Head of caudate nucleus (tissue), 42 donors: ENCODE data around the gene VSTM2A.
"Not testable (repeated sequence)": the region's sequence is repeated elsewhere in the genome, so short reads cannot be mapped to it uniquely, and the experiment has no call there.

Experiments
- DNase-seq, 42 donors: peaks; one replicate each; pipeline versions ENCODE4 v3.0.0 to v3.0.0-alpha.2; 2020 to 2021; ENCODE audit warnings: mixed read lengths in 7 of 42
- intact Hi-C: fragments of 100-400 bp; cut with DNase I; formaldehyde crosslinking; loops from one replicate; pipeline ENCODE4 v1.15.0; 2022

VSTM2A gene

GRCh38 chr7:54541669-54542625, at the start of gene VSTM2A:
TSS of gene VSTM2A (plus strand) at chr7:54542375. CDS start at chr7:54542731, 356 bp downstream.
- DNase-seq = peak; percentile 20 to 78 (median 61)
- intact Hi-C loops = loop anchor here (10.0 kb wide), 1 partner anchor 123 kb away; no protein-coding TSS in a partner anchor

GRCh38 chr7:54504531-54504930, 37.6 kb upstream of the VSTM2A start:
- intact Hi-C loops, DNase-seq: not testable (repeated sequence)

- no peak for DNase-seq
Measured at GRCh38 chr7:54529568-54529967, 12.6 kb upstream of the VSTM2A start.

GRCh38 chr7:54538122-54538521, 4.1 kb upstream of the VSTM2A start:
- DNase-seq = no peak
- intact Hi-C loops = no loop called here

More at GRCh38 chr7:54529568-54529967, 12.6 kb upstream of the VSTM2A start:
- intact Hi-C loops = no loop called here

- intact Hi-C loops = loop anchor here (10.0 kb wide), 1 partner anchor 122 kb away; no protein-coding TSS in a partner anchor
- peak in 9 of 42 donors; percentile 9 to 54 (median 21) for DNase-seq
Measured at GRCh38 chr7:54543051-54543488, 895 bp downstream of the VSTM2A start.

GRCh38 chr7:54544149-54544526, 2.0 kb downstream of the VSTM2A start:
- no peak for DNase-seq
- intact Hi-C loops = loop anchor here (10.0 kb wide), 1 partner anchor 121 kb away; no protein-coding TSS in a partner anchor

GRCh38 chr7:54544527-54545240, 2.5 kb downstream of the VSTM2A start:
- intact Hi-C loops = loop anchor here (10.0 kb wide), 1 partner anchor 120 kb away; no protein-coding TSS in a partner anchor
- peak in 6 of 42 donors; percentile 11 to 35 (median 20) for DNase-seq

- intact Hi-C loops = loop anchor here (10.0 kb wide), 1 partner anchor 120 kb away; no protein-coding TSS in a partner anchor
Measured at GRCh38 chr7:54545241-54545563, 3.0 kb downstream of the VSTM2A start.

GRCh38 chr7:54546081-54546985, 4.2 kb downstream of the VSTM2A start:
- DNase-seq = peak in 28 of 42 donors; percentile 14 to 63 (median 42)

More at GRCh38 chr7:54545241-54545563, 3.0 kb downstream of the VSTM2A start:
- no peak for DNase-seq

GRCh38 chr7:54546986-54547314, 4.8 kb downstream of the VSTM2A start:
- DNase-seq = peak in 3 of 42 donors; percentile 20 to 58 (median 40)
- intact Hi-C loops = loop anchor here (10.0 kb wide), 1 partner anchor 118 kb away; no protein-coding TSS in a partner anchor

More at GRCh38 chr7:54546081-54546985, 4.2 kb downstream of the VSTM2A start:
- intact Hi-C loops = loop anchor here (10.0 kb wide), 1 partner anchor 118 kb away; no protein-coding TSS in a partner anchor

- peak in 6 of 42 donors; percentile 17 to 37 (median 24) for DNase-seq
- intact Hi-C loops = no loop called here
Measured at GRCh38 chr7:54550471-54550870, 8.3 kb downstream of the VSTM2A start.

GRCh38 chr7:54556121-54556520, 13.9 kb downstream of the VSTM2A start:
- no peak for DNase-seq
- intact Hi-C loops = no loop called here

GRCh38 chr7:54559401-54559800, 17.2 kb downstream of the VSTM2A start:
- DNase-seq = no peak
- intact Hi-C loops = no loop called here

- intact Hi-C loops = no loop called here
- no peak for DNase-seq
Measured at GRCh38 chr7:54560198-54560597, 18.0 kb downstream of the VSTM2A start.

GRCh38 chr7:54560723-54561122, 18.5 kb downstream of the VSTM2A start:
- intact Hi-C loops = no loop called here
- DNase-seq = no peak

GRCh38 chr7:54563329-54563916, 21.2 kb downstream of the VSTM2A start:
- intact Hi-C loops = no loop called here
- DNase-seq = peak in 1 of 42 donors; percentile 10

GRCh38 chr7:54565432-54565831, 23.3 kb downstream of the VSTM2A start:
- intact Hi-C loops = no loop called here
- no peak for DNase-seq

- DNase-seq = no peak
- intact Hi-C loops = no loop called here
Measured at GRCh38 chr7:54581511-54581910, 39.3 kb downstream of the VSTM2A start.
